Activated T-helper 17 cell treated with anti-CD3 and anti-CD28 coated beads, Interleukin-2, amount 50 U/mL, for 72 hours (primary cell): ENCODE results near the gene EEIG1. TPM values are rescaled to one million over a fixed set of nuclear protein-coding genes. Genes with fewer than 3 reads are reported as not detected.
A peak's percentile ranks its signal among the peaks of the same experiment; 100 is the strongest.

Source experiments
- ATAC-seq: fragments of 150-1000 bp; cut with Tn5 transposase; replicated peaks from 2 replicates; pipeline ENCODE4 v1.10.0; 2021; ENCODE audit warnings: mild to moderate bottlenecking, moderate library complexity
- H3K27ac Mint-ChIP-seq: one replicate; pipeline ENCODE4 v1.8.0; 2022; ENCODE audit warnings: mixed read lengths
- H3K27me3 Mint-ChIP-seq: one replicate; pipeline ENCODE4 v1.8.0; 2022; ENCODE audit warnings: mixed read lengths
- H3K36me3 Mint-ChIP-seq: one replicate; pipeline ENCODE4 v1.8.0; 2022; ENCODE audit warnings: low read depth, mild to moderate bottlenecking, mixed read lengths
- H3K4me1 Mint-ChIP-seq: one replicate; pipeline ENCODE4 v1.8.0; 2022; ENCODE audit warnings: mixed read lengths
- H3K4me3 Mint-ChIP-seq: one replicate; pipeline ENCODE4 v1.8.0; 2022; ENCODE audit warnings: mild to moderate bottlenecking, mixed read lengths
- H3K9me3 Mint-ChIP-seq: one replicate; pipeline ENCODE4 v1.8.0; 2022; ENCODE audit warnings: mixed read lengths
- total RNA-seq, 2 donors: library from RNA; stranded (reverse); gene quantifications; one replicate each; pipeline ENCODE4 v1.2.3, GENCODE V29; 2022

The EEIG1 gene
- total RNA-seq, 2 donors from 2014 or later: 29.6 to 37.8 TPM

DNA sequence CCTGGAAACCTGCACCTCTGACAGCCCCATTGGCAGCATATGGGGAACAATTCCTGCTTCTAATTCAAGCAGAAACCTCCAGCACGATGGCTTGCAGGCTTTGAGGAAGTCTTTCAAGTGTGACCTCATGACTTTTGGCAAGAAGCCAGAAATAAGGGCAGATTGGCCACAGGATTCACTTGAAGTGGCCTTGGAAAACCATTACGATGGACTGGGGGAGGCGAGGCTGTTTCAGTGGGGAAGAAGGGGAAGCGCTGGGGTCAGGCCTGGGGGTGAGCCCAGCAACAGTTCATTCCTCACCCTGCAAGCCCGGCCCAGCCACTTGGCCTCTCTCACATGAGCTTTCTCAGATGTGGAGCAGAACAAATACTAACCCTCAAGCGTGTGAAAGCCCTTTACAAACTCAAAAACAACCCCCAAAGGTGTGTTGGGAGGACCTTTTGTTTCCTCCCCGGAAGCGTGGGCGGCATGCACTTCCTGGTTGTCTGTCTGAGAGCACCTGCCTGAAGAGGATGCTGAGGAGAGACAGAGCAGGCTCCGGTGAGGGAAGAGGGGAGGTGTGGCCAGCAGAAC, 26.9 kb upstream of the EEIG1 start:
- Mint-ChIP-seq H3K9me3 (peaks cover 8% of the 10 kb centered on the region), H3K27ac (peak overlapping the region; percentile 89), H3K4me1 (peaks cover 25% of the 10 kb centered on the region), H3K27me3 (no peaks in the 10 kb centered on the region), H3K36me3 (peaks cover 9% of the 10 kb centered on the region), H3K4me3 (peak overlapping the region; percentile 84)
- ATAC-seq: peak; percentile 87

- H3K9me3 Mint-ChIP-seq: peaks cover 8% of the 10 kb centered on the region
- H3K4me3 Mint-ChIP-seq: peak overlapping the region; percentile 84
- peak overlapping the region; percentile 89 for H3K27ac Mint-ChIP-seq
- H3K27me3 Mint-ChIP-seq: no peaks in the 10 kb centered on the region
- no peak for ATAC-seq
- H3K36me3 Mint-ChIP-seq: peaks cover 9% of the 10 kb centered on the region
- H3K4me1 Mint-ChIP-seq: peaks cover 25% of the 10 kb centered on the region
Observed at GRCh38 chr9:128006332-128006996, 25.7 kb upstream of the EEIG1 start.

DNA sequence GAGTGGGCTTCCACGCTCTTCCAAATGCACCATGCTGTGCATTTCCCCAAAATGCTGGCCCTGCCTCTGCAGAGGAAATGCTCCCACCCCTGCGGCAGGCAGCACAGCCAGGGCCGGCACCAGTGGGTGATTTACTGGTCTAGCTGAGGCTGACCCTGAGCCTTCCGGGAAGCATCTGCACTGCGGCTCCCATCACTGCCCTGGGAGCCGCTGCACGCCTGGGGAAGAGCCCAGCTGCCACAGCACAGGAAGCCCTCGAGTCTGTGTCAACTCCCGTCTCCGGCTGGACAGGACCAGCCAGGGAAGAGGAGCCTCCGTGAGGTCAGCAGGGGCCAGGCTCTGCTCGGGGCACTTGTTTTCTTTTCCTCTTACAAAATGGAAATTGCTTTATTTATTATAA, 25.1 kb upstream of the EEIG1 start:
- Mint-ChIP-seq H3K4me1 (peaks cover 25% of the 10 kb centered on the region), H3K27me3 (no peaks in the 10 kb centered on the region), H3K4me3 (peak overlapping the region; percentile 84), H3K9me3 (peaks cover 8% of the 10 kb centered on the region), H3K27ac (no peak overlapping the region), H3K36me3 (peaks cover 9% of the 10 kb centered on the region)
- no peak for ATAC-seq

- H3K4me1 Mint-ChIP-seq: peaks cover 20% of the 10 kb centered on the region
- H3K36me3 Mint-ChIP-seq: peaks cover 9% of the 10 kb centered on the region
- H3K4me3 Mint-ChIP-seq: no peak overlapping the region
- ATAC-seq: no peak
- peaks cover 8% of the 10 kb centered on the region for H3K9me3 Mint-ChIP-seq
- no peaks in the 10 kb centered on the region for H3K27me3 Mint-ChIP-seq
- no peak overlapping the region for H3K27ac Mint-ChIP-seq
Observed at GRCh38 chr9:128003966-128004604, 23.3 kb upstream of the EEIG1 start.

- Mint-ChIP-seq H3K9me3 (peaks cover 6% of the 10 kb centered on the region), H3K27me3 (no peaks in the 10 kb centered on the region), H3K4me1 (peaks cover 12% of the 10 kb centered on the region), H3K27ac (no peak overlapping the region), H3K36me3 (peaks cover 7% of the 10 kb centered on the region), H3K4me3 (no peak overlapping the region)
- no peak for ATAC-seq
Observed at GRCh38 chr9:128002959-128003358, 22.2 kb upstream of the EEIG1 start.

DNA sequence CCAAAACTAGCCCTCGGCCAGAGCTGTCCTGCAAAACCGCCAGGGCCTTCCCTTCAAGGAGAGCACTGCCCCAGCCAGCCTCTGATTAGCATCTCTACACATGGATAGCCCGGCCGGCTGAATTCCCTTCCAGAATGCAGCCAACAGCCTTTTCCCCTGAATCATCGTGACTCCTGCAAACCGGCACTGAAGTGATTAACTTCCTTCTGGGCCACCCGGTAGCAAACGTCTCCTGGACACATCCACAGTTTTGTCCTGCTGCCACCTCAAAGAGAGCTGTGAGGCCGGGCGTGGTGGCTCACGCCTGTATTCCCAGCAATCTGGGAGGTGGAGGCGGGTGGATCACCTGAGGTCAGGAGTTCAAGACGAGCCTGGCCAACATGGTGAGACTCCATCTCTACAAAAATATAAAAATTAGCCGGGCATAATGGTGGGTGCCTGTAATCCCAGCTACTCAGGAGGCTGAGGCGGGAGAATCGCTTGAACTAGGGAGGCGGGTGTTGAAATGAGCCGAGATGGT, 21.1 kb upstream of the EEIG1 start:
- no peaks in the 10 kb centered on the region for H3K36me3 Mint-ChIP-seq

DNA sequence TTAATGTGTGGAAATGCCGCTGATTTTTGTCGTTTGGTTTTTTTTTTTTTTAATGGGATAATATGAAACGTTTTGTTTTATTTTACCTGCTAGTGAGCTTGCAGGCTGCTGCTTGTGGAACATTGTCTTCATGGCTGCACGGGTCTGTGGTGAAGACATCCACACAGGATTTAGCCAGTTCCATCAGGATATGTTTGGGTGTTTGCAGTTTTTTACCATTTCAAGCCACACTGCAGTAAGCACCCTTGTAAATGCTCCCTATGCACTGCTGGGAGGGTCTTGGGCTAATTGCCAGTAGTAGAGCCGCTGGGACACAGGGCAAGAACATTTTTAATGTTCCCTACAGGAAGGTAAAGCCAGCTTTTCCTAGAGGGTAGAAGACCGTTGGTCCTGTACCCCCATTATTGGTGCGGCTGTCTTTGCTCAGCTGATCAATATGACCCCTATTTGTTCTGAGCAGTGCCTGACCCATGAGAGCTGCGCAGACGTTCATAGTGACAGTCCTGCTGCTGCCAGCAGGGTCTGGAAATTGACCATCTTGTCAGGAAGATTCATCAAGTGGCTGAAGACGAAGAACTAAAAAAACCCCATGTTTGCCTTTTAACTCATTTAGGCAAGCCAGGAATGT, 20.5 kb upstream of the EEIG1 start:
- H3K4me1 Mint-ChIP-seq: no peaks in the 10 kb centered on the region

More for the DNA sequence above, 21.1 kb upstream of the EEIG1 start:
- Mint-ChIP-seq H3K4me1 (peaks cover 4% of the 10 kb centered on the region), H3K4me3 (no peak overlapping the region), H3K27ac (no peak overlapping the region), H3K9me3 (no peaks in the 10 kb centered on the region), H3K27me3 (no peaks in the 10 kb centered on the region)
- ATAC-seq: no peak

GRCh38 chr9:127999461-127999860, 18.7 kb upstream of the EEIG1 start:
- no peak for ATAC-seq
- no peaks in the 10 kb centered on the region for H3K4me1 Mint-ChIP-seq
- no peaks in the 10 kb centered on the region for H3K36me3 Mint-ChIP-seq
- no peaks in the 10 kb centered on the region for H3K9me3 Mint-ChIP-seq
- no peak overlapping the region for H3K27ac Mint-ChIP-seq
- H3K4me3 Mint-ChIP-seq: no peak overlapping the region
- H3K27me3 Mint-ChIP-seq: no peaks in the 10 kb centered on the region

More for the DNA sequence above, 20.5 kb upstream of the EEIG1 start:
- Mint-ChIP-seq H3K36me3 (no peaks in the 10 kb centered on the region), H3K27ac (no peak overlapping the region), H3K27me3 (no peaks in the 10 kb centered on the region), H3K9me3 (no peaks in the 10 kb centered on the region), H3K4me3 (no peak overlapping the region)
- ATAC-seq: no peak

GRCh38 chr9:127993721-127994120, 12.9 kb upstream of the EEIG1 start:
- H3K9me3 Mint-ChIP-seq: no peaks in the 10 kb centered on the region
- no peak overlapping the region for H3K27ac Mint-ChIP-seq
- no peaks in the 10 kb centered on the region for H3K27me3 Mint-ChIP-seq
- H3K4me1 Mint-ChIP-seq: peaks cover 4% of the 10 kb centered on the region
- H3K4me3 Mint-ChIP-seq: no peak overlapping the region
- no peak for ATAC-seq
- H3K36me3 Mint-ChIP-seq: no peaks in the 10 kb centered on the region

DNA sequence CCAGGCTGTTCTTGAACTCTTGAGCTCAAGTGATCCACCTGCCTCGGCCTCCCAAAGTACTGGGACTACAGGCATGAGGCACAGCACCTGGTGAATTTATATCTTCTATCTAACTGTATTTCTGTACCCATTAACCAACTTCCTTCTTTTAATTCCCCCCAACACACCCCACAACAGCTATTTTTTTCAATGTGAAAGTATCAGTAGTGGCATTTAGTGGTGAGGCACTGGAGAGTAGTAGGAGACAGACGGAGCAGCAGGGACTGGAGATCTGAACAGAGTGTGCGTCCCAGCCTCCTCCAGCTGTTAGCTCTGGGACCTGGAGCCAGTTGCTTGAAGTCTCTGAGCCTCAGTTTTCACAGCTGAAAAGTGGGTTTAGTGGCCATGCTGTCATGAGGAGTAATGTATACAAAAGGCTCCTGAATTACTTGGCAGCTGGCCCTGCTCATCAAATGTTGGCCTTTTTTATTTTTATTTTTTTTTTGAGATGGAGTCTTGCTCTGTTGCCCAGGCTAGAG, 11.0 kb upstream of the EEIG1 start:
- Mint-ChIP-seq H3K4me3 (no peak overlapping the region), H3K9me3 (no peaks in the 10 kb centered on the region), H3K4me1 (peaks cover 4% of the 10 kb centered on the region), H3K27ac (peak overlapping the region; percentile 12), H3K27me3 (no peaks in the 10 kb centered on the region), H3K36me3 (no peaks in the 10 kb centered on the region)
- ATAC-seq: no peak

GRCh38 chr9:127991017-127991756, 10.4 kb upstream of the EEIG1 start:
- no peak overlapping the region for H3K4me3 Mint-ChIP-seq
- H3K36me3 Mint-ChIP-seq: no peaks in the 10 kb centered on the region
- H3K9me3 Mint-ChIP-seq: no peaks in the 10 kb centered on the region
- peaks cover 4% of the 10 kb centered on the region for H3K4me1 Mint-ChIP-seq
- H3K27me3 Mint-ChIP-seq: no peaks in the 10 kb centered on the region
- ATAC-seq: peak; percentile 70
- H3K27ac Mint-ChIP-seq: peak overlapping the region; percentile 12

GRCh38 chr9:127990554-127990953, 9.8 kb upstream of the EEIG1 start:
- ATAC-seq: no peak
- no peak overlapping the region for H3K4me3 Mint-ChIP-seq
- no peaks in the 10 kb centered on the region for H3K27me3 Mint-ChIP-seq
- peaks cover 4% of the 10 kb centered on the region for H3K4me1 Mint-ChIP-seq
- no peaks in the 10 kb centered on the region for H3K36me3 Mint-ChIP-seq
- no peaks in the 10 kb centered on the region for H3K9me3 Mint-ChIP-seq
- H3K27ac Mint-ChIP-seq: peak overlapping the region; percentile 12

DNA sequence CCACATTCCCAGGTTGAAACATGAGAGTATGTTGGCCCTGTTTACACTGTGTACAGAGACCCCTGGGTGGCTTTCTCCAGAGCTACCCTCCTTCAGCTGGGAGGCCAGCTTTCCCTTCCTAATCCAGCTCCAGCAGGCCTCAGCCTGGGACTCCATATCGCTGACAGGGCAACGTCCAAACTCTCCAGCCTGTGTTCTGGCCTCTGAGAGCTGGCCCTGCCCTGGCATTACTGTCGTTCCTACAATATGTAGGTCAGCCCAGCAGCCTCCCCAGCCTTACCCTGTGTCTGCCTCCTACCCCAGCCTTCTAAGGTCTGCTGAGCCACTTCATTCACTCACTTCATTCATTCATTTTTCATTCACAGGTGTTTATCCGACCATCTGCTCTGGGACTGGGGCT, 8.3 kb upstream of the EEIG1 start:
- H3K27ac Mint-ChIP-seq: no peak overlapping the region
- no peaks in the 10 kb centered on the region for H3K9me3 Mint-ChIP-seq
- no peaks in the 10 kb centered on the region for H3K27me3 Mint-ChIP-seq
- H3K36me3 Mint-ChIP-seq: no peaks in the 10 kb centered on the region
- ATAC-seq: no peak
- H3K4me1 Mint-ChIP-seq: peaks cover 10% of the 10 kb centered on the region
- no peak overlapping the region for H3K4me3 Mint-ChIP-seq

DNA sequence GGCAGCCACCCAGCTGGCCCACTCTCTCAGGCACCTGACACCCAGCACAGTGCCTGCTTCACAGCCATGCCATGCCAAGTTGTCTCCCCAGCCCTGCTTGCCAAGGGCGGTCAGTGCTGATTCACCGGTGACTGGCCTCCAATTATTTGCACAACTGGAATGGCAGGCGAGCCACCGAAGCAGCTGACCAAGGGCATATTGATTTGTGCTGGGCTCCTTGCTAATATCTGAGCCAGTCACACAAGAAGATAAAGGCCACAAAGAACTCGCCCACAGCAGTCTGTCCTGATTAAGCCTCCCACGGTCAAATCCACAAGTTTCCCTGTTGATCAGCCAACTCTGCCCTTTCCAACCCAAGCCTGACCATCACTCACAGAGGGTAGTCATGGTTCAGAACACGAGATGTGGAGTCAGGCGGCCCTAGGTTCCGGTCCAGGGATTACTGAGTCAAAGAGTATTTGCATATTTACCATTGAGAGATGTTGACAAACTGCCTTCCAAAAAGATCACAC, 6.4 kb upstream of the EEIG1 start:
- Mint-ChIP-seq H3K4me3 (no peak overlapping the region), H3K27ac (no peak overlapping the region), H3K4me1 (peaks cover 10% of the 10 kb centered on the region), H3K27me3 (no peaks in the 10 kb centered on the region), H3K36me3 (no peaks in the 10 kb centered on the region), H3K9me3 (no peaks in the 10 kb centered on the region)
- ATAC-seq: no peak
